Cardiac fibroblast (primary cell): ENCODE data around the gene AIM2.
"Not testable (repeated sequence)": the region's sequence is repeated elsewhere in the genome, so short reads cannot be mapped to it uniquely, and the experiment has no call there.

Experiments
- DNase-seq, 2 donors: peaks; one replicate each; pipeline versions ENCODE4 v3.0.0 to v3.0.0-alpha.2; 2010; ENCODE audit warnings: low read depth in 2 of 2
- H3K4me3 ChIP-seq, 2 donors: replicated peaks in 1 of 2; 1 replicate in 1 of 2; 2 replicates in 1 of 2; pipeline ENCODE4 v1.5.1; 2011; ENCODE audit warnings: low read depth in 2 of 2, low read length in 2 of 2, mild to moderate bottlenecking in 2 of 2, moderate library complexity in 1 of 2
- TF ChIP-seq, protein P1 (sequence below): IDR thresholded peaks from one replicate; pipeline ENCODE4 v1.5.1; 2011; ENCODE audit warnings: low read depth, mild to moderate bottlenecking, low read length, inconsistent platforms

AIM2 gene

DNA sequence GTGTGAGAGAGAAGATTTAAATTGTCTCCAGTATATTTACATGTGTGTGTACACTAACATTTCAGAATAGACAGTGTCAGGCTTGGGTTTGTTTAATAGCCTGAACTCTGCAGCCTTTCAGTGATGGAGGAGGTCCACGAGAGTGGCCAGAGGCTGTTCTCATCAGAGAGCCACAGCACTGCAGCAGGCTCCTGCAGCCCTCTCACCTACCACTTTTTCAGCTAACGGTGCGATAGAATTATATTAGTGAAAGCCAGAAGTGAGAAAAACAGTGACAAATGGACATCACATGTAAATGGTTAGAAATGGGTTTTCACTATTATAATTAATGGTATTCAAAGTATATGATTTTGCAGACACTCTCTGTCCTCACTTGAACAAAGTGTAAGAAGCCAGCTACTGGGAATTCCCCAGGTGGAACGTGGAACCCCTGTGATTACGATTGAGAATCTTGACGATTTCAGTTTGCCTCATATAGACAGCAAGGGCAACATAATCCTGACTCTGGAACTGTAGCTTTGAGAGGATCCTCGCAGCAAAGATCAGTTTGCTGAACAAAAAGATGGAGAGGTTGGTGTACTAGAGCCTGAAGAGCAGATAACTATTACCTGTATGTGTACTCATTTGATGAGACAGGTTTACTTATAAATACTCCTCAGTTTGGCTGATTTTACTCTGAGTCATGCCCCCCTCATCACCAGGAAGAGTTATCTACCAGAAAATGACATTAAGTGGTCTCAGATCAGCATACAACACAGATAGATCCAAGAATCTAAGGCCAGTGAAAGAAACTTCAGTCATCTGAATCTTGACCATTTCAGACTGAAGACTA is 35.5 kb downstream of the AIM2 start:
- no peak overlapping the region for H3K4me3 ChIP-seq
- TF ChIP-seq, protein P1, sequence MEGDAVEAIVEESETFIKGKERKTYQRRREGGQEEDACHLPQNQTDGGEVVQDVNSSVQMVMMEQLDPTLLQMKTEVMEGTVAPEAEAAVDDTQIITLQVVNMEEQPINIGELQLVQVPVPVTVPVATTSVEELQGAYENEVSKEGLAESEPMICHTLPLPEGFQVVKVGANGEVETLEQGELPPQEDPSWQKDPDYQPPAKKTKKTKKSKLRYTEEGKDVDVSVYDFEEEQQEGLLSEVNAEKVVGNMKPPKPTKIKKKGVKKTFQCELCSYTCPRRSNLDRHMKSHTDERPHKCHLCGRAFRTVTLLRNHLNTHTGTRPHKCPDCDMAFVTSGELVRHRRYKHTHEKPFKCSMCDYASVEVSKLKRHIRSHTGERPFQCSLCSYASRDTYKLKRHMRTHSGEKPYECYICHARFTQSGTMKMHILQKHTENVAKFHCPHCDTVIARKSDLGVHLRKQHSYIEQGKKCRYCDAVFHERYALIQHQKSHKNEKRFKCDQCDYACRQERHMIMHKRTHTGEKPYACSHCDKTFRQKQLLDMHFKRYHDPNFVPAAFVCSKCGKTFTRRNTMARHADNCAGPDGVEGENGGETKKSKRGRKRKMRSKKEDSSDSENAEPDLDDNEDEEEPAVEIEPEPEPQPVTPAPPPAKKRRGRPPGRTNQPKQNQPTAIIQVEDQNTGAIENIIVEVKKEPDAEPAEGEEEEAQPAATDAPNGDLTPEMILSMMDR = no peak
- no peak for DNase-seq

DNA sequence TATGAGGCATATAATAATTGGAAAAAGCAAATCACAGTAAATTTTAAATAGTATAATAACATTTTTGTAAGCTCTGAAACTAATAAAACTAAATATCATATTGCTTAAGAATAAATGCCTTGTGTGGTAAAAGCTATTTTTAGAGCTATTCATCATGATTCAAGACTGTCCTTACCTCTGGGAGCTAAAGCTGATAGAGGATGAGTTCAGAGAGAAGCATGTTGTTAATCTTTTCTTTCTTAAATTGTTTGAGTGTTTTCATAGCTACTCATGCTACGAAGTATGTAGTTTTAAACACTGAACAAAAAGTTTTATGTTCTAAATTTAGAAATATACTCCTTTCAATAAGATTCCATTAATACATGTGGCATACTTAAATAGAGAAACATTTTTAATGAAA is 36.4 kb downstream of the AIM2 start:
- peak; percentile 44 to 82 for DNase-seq
- TF ChIP-seq, protein P1 = no peak
- H3K4me3 ChIP-seq = no peak overlapping the region

DNA sequence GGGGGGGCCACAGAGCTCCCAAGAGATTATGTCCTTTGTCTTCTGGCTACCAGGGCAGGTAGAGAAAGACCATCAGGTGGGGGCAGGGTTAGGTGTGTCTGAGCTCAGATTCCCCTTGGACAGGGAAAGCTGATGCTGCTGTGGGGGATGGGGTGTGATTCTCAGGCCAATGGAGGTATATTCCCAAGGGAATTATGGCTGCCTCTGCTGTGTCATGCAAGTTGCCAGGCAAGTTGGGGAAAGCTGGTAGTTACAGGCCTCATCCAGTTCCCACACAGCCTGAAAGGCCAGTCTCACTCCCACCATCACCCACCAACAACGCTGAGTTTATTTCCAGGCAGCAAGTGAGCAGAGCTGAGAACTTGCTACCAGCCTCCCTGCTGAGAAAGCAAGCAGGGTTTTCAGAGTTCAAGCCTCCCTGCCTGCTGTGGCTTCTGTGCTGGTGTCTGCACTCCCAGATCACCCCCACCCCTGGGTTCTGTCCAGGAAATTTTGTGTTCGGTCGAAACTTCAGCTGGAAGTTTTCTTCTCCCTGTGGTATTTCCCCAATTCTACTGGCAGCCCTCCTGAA is 45.6 kb downstream of the AIM2 start:
- DNase-seq = peak; percentile 23 to 43
- TF ChIP-seq, protein P1 = no peak
- no peak overlapping the region for H3K4me3 ChIP-seq

DNA sequence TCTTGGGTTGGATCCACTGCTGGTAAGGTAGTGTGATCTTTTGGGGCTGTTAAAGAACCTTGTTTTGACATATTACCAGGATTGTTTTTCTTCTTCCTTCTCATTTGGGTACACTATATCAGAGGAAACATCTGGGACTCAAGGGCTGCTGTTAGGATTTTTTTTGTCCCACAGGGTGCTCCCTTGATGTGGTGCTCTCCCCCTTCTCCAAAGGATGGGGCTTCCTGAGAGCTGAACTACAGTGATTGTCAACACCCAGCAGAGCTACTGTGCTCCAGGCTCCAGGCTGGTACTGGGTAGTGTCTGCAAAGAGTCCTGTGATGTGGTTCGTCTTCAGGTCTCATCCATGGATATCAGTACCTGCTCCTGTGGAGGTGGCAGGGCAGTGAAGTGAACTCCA is 46.3 kb downstream of the AIM2 start:
- TF ChIP-seq, protein P1 = no peak
- DNase-seq = no peak
- H3K4me3 ChIP-seq = no peak overlapping the region

DNA sequence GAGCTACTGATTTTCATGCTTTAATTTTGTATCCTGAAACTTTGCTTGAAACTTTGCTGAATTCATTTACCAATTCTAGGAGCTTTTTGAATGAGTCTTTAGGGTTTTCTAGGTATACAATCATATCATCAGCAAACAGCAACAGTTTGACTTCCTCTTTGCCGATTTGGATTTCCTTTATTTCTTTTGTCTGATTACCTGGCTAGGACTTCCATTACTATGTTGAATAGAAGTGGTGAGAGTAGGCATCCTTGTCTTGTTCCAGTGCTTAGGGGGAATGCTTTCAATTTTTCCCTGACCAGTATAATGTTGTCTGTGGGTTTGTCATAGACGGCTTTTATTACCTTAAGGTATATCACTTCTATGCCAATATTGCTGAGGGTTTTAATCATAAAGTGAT is 49.7 kb downstream of the AIM2 start:
- not testable (repeated sequence) for DNase-seq, H3K4me3 ChIP-seq

DNA sequence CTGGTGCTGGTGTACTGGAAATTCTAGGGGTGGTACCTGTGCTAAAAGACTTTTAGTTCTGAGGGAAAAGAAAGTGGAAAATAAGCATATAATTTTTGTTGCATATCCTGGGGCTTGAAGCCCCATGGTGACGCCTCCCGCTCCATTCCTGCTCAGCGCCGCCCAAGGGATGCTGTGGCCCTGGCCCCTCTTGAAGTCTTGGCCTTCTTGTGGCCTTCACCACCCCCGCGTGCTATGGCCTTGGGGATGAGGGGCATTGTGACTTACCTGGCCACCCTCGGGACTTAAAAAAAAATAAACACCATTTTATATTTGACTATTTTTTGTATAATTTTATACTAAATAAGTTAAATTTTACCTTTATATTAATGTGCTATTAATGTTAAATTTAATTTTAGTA is 51.5 kb downstream of the AIM2 start:
- TF ChIP-seq, protein P1 = no peak
- H3K4me3 ChIP-seq = no peak overlapping the region
- DNase-seq = no peak

DNA sequence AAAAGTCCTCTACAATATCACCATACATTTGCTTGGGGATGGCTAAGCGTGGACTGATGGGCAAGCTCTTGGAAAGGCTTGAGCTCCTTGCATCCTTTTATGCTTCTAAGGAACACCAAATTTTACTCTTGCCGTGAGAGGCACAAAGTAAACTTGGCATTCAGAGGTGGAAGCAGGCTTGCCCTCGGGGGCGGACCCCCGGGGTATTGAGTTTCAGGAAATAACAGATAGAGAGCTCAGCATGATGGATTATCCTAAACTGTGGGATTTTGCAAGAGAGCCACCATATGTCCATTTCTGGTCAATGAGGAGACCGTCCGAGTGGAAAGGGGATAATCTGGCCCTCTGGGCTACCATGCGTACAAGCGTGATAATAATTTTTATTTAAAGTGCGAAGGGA is 52.8 kb downstream of the AIM2 start:
- DNase-seq = no peak
- TF ChIP-seq, protein P1 = no peak
- H3K4me3 ChIP-seq = no peak overlapping the region
